G401 (cell line): Measurements from ENCODE around the gene CCDC178. TPM values are rescaled to one million over a fixed set of nuclear protein-coding genes. Genes with fewer than 3 reads are reported as not detected.
A peak's percentile ranks its signal among the peaks of the same experiment; 100 is the strongest.
"Not testable (repeated sequence)": the region's sequence is repeated elsewhere in the genome, so short reads cannot be mapped to it uniquely, and the experiment has no call there.

Experiments used
- DNase-seq: peaks from one replicate; pipeline ENCODE4 v3.0.0-alpha.2; 2015; ENCODE audit warnings: low spot score
- in situ Hi-C: cut with HindIII; loops from 2 replicates; pipeline ENCODE4 v1.10.0; 2016; ENCODE audit warnings: low sequenced_read_pairs, mixed read lengths
- total RNA-seq: library from RNA; depleted of rRNA; stranded (reverse); fragments of >200 nt; shearing (Covaris generic); gene quantifications from 2 replicates; pipeline ENCODE4 v1.2.3, GENCODE V29; 2014; rRNA removed

The CCDC178 gene, protein sequence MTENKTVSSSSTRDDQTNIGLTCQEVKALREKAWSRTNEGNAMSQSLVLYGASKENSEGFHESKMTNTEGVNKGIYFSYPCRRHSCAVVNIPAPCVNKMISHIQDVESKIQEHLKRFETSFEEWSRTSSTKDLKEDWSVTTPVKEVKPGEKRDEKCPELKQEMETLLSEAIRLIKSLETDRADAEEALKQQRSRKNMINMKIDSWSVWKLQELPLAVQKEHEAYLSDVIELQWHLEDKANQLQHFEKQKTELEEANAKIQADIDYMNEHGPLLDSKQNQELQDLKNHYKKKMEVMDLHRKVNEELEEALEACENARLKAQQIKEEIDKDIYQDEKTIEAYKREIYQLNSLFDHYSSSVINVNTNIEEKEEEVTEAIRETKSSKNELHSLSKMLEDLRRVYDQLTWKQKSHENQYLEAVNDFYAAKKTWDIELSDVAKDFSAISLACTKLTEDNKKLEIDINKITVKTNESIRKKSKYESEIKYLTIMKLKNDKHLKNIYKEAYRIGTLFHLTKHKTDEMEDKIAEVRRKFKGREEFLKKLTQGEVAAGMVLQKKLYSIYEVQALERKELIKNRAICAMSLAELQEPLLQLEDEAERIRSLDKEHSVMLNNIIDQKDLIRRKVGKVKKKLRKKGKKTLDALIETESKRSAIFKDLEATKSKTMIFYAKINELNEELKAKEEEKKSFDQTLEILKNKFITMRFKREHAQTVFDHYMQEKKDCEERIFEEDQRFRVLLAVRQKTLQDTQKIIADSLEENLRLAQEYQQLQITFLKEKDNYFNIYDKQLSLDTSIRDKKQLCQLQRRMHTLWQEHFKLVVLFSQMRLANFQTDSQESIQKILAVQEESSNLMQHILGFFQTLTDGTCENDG
- total RNA-seq: not detected in 2 replicates

DNA sequence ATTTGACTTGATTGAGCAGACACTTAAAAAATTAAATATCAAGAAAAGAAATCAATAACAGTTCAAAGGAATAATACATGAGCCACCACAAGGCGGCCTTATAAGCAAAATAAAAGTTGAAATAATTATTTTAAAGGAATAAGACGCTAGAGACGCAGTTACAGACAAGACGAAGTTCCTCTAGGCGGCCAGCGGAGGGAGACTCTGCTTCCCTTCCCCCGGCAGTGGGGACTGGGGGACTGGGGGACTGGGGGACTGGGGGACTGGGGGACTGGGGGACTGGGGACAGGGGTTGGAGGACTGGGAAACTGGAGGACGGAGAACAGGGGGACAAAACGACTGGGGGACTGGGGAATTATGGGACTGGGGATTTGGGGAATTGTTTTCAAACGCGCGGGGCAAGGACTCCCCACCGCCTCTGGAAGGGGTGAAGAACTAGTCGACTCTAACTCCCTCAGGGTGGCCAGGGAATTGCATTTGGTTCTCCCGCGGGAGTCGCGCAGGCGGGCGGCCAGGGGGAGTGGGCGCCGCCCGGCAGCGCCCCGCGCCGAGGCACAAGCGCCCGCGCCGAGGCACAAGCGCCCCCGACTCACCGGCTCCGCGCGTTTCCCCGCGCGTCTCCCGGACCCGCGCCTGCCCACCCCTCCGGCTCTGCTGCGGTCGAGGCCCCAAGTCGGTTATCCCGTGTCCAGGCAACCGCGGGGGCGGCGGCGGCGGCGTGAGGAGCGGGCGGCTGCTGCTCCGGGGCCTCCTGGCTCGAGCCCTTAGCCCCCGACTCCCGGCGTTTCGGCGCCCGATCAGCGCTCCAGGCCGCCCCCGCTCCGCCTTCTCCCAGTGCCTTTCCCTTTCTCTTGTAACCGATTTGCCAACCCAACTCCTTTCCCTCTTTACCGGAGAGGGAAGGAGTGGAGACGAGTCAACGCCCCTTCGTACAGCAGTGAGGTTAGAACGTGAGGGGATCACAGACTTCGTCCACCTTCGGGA, at the start of gene CCDC178:
TSS of gene CCDC178 (minus strand) at position 662 of the 984 bp plus-strand sequence. CDS start 28,633 bp downstream, outside the sequence.
- DNase-seq: peak; percentile 11
- in situ Hi-C loops: no loop called here

DNA sequence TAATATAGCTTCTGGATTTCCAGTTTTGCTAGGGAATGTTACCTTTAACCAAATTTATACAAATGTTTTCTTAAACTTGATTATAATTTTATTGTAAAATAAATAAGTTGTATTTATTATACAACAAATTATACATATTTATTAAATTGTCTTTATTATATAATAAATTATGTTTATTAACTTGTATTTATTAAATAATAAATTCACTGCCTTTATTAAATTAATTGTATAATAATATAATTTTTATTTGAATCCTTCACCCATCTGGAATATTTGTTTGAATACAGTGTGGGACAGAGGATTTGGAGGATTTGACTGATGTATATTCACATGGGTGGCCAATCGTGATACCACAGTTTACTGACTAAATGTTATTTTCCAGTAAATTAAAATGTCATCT, 43.4 kb upstream of the CCDC178 start:
- no peak for DNase-seq
- in situ Hi-C loops: no loop called here

DNA sequence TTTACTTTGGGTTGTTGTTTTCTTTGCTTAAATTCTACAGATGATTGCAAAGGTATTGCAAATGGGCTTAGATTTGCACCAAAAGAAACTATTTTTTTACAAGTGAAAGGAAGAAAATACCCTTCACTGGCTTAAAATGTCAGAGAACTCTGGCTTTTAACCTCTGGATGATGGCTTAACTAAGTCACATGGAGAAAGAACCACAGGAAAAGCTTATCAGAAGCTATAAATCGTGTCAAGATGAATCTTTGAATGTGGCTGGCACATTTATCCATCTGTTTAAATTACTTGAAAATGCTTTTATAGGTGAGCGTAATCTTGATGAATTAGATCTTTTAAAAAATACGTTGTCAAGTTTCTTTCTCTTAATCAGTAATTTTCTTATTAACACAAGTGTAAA, 32.0 kb upstream of the CCDC178 start:
- in situ Hi-C loops: no loop called here
- DNase-seq: no peak

DNA sequence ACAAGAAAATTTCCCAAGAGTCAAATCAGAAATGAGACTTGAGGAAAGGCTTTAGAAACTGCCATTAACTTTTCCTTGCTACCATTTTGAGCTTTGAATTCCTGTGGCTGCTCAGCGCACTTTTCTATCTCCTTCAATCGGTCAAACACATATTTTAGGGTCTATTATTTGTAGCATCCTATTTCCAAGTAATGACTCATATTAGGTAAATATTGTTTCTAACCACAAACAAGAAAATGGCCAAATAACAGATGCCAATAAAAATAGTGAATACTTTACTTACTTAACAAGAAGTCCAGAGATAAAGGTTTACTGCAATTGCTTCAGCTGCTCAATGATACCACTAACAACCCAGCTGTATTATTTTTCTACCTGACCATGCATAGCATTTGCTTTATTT, 29.7 kb upstream of the CCDC178 start:
- in situ Hi-C loops: no loop called here
- DNase-seq: no peak

DNA sequence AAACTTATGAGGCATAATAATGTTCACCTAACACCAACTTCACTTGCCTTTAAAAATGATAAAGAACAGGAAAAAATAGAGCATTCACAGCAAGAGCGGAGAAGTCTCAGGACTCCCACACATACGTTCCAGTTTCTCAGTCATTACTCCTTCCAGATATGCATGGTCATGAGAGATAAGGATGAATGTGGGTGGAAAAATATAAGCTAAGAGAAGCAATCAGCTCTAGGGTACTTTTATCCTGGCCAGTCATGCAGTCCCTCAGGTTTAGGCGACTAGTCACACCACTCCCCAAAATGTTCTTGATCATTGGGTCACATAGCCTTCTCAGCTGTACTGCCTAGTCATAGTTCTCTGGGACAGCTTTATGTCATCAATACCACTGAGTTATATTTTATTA, 29.2 kb upstream of the CCDC178 start:
- no peak for DNase-seq

DNA sequence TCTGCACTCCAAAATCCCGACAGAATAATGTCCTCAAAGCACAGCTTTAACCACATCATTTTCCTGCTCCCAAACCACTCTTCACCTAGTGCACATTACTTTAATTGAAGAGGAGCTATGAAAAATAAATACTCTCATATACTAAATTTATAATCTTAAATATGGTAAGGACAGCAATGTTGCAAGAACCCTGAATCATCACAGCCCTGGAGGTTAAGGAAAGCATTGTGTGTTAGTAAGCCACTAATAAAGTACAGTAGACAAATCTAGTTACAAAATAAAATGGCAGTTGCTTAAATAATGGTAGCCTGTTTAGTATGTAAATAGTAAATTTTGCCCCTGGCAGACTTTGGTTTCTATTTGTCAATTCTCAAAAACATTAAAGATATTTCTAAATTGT, 27.0 kb upstream of the CCDC178 start:
- in situ Hi-C loops: no loop called here
- no peak for DNase-seq

More for the DNA sequence above, 29.2 kb upstream of the CCDC178 start:
- in situ Hi-C loops: no loop called here

DNA sequence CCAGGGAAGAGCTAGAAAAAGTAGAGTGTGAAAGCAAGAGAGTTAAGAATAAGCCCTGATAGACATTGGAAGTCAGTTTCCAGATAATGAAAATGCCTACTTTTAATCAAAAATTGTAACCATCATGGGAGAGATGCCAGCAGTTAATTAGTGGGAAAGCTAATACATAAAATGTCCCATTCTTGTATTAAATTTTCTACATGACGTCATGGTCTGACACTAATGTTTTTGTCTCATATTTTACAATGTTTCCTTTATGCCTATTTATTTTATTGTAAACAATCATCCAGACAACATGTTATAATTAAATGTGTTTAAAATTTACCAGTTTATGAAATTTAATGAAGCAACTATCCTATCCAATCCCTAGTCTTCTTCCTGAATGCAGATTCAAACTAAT, 26.3 kb upstream of the CCDC178 start:
- in situ Hi-C loops: no loop called here
- DNase-seq: no peak

DNA sequence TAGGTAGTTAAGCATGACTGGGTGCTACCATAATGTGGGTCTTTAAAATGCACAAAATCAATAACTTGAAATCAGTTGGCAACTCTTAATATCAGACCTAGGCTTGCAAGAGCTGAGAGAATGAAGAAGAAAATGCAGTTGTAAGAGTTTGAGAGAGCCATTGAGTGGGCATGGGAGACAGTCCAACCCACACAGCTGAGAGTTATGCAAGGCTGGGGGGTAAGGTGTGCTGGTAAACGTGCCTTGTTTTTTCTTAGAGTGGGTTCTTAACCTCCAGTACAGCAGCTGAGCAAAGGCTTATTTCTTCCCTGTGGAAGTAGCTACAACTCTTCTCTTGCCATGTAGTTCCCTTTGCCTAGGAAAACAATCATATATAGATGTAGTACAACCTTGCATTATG, 20.2 kb upstream of the CCDC178 start:
- in situ Hi-C loops: no loop called here
- no peak for DNase-seq

DNA sequence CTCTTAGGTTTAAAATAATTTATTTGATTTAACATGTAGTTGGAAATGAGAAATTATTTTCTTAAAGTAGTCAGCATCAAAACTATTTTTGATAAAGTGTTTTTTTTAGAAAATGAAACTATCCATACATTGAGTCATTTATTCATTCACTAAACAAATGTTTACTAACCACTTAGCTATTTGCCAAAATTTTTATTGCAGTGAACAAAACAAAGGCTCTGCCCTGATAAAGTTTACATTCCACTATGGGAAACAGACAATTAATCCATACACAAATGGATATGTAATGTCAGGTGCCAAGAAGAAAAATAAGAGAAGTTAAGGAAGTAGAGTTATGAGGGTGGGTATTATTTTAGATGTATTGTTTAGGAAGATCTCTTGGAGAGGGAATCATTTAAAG, 19.1 kb upstream of the CCDC178 start:
- DNase-seq: no peak
- in situ Hi-C loops: no loop called here

DNA sequence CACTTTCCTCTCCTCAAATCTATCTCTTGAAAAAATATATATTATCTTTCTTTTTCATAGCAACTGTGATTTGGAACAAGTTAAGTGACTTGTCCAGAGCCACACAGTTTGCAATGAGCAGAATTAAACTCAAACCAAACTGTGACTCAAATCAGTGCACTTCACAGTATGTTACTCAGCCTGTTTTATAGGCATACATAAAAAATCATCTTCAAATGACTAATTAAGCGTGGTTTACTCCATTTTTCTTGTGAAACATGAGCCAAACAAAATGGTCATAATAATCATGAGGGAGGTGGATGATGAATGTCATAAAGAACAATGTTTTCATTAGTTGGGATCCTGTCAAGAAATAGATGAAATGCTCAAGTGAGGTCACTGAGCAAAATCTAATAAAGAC, 6.1 kb upstream of the CCDC178 start:
- no peak for DNase-seq
- in situ Hi-C loops: no loop called here

DNA sequence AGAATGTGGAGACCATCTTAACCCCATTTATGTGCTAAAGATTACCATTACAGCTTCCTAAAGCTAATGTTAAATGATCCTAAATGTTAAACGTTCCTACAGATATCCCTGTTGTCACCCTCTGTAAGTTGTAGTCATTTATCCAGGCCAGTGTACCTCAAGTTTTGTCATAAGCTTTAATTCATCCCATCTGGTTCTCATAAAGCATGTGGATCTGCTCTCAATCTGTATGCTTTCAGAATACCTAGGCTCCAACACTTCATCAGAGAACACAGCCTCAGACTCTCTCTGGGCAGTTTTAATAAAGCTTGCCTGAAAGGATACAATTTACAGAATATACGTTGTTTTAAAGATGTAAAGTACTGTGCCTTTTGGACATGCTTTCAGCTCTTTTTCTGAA, 4.2 kb upstream of the CCDC178 start:
- in situ Hi-C loops: no loop called here
- DNase-seq: no peak

DNA sequence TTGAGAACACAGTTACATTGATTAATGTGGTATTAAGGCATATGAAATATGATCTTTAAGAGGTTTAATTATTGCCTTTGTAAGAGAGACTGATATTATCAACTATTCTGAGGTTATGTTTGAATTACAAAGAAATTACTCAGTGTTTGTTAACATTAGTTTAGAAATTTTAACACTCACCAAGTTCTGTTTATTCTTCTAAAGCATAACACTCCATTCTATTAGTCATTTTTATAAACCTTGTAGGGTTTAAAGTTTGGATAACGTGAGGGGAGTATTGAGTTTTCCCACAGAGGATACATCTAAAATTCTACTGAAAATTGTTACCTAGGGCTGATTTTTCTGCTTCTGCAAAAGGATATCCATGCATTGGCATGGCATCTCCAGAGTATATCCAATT, 7.7 kb downstream of the CCDC178 start:
- in situ Hi-C loops: no loop called here
- no peak for DNase-seq

DNA sequence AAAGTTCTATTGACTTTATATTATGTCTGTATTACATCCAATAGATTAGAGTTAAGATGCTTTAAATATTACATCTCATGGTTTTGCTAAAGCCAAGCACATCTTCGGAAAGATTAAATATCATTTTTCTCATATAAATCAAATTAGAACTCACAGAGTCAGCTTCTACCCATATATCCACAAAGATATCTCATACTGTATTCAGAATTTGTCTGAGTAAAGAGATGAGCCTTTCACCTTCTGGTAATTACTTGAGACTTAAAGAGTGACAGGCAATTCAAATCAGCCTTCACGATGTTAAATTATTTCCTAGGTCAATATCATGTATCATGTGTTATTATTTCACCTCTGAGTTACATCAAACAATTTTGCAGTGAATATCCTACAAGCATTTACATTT, 13.0 kb downstream of the CCDC178 start:
- in situ Hi-C loops: no loop called here
- DNase-seq: no peak

DNA sequence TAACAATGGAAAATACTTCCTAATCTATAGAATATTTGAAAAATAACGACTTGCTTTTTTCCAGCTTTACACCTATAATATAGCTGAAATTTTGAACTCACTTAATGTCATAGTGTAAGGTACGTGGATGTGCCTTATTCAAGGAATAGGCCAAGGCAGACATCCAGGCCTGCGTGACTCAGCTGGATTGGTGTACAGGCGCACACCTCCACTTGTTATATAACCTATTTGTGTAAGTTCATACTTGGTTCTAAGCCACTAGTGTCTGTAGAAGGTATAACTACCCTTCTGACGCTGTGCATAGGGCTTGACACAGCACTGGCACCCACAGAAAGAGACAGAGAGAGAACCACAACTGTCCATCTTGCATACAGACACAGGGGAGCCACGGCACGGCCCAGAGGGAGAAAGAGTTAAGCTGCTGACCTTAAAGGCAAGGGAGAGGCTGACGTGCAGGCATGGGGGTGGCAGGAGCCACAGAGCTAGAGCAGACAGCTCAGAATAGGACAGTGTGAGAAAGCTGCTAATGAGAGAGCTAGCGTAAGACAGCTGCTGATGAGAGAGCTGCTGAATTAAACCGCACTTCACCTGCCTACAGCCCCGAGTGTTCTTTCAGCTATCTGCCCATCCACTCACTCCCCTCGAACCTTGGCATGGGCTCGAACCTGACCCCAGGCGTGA, 16.1 kb downstream of the CCDC178 start:
- in situ Hi-C loops: no loop called here
- DNase-seq: no peak

DNA sequence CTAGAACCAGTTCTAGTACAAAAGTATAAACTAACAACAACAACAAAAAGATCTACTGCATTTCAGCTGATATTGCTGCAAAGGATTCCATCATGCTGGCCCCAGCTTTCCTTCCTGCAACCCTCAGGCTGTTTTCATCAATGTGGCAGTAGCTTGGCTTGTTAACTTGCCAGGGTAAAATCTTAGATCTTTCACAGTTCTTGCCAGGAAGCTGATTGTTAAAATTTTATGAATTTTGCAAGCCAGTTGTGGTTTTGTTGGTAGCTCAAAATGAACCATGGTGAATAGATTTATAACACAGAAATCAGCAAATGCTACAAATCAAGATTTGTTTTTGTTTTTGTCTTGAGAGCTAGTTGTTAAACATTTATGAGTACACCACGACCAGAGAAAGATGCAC, 19.3 kb downstream of the CCDC178 start:
- in situ Hi-C loops: no loop called here
- DNase-seq: no peak

DNA sequence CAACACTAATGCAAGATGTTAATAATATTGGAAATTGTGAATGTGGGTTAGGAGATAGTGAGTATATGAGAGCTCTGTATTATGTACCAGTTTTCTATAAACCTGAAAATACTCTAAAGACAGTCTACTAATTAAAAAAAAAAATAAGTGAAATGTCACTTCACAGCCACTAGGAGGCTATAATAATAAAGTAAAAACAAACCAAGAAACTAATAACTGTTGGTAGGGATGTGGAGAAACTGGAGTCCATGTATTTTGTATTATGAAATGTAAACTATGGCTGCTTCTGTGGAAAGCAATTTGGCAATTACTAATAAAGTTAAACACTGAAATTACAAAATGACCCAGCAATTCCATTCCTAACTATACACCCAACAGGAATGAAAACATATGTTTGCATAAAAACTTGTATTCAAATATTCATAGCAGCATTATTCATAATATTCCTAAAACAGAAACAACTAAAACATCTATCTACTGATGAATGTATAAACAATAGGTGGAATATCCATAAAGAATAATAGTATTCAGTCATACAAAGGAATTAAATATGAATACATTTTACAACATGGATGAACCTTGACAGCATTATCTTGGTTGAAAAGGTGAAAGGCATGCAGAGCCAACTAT, 36.2 kb downstream of the CCDC178 start:
- no peak for DNase-seq
- in situ Hi-C loops: no loop called here

DNA sequence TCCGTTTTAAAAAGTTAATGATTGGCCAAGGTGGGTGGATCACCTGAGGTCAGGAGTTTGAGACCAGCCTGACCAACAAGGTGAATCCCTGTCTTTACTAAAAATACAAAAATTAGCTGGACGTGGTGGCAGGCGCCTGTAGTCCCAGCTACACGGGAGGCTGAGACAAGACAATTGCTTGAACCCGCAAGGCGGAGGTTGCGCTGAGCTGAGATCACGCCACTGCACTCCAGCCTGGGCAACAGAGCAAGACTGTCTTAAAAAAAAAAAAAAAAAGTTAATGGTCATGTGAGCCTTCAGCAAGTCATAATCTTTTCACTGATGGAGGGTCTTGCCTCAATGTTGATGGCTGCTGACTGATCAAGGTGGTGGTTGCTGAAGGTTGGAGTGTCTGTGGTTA, 41.6 kb downstream of the CCDC178 start:
- in situ Hi-C loops: not testable (repeated sequence)

DNA sequence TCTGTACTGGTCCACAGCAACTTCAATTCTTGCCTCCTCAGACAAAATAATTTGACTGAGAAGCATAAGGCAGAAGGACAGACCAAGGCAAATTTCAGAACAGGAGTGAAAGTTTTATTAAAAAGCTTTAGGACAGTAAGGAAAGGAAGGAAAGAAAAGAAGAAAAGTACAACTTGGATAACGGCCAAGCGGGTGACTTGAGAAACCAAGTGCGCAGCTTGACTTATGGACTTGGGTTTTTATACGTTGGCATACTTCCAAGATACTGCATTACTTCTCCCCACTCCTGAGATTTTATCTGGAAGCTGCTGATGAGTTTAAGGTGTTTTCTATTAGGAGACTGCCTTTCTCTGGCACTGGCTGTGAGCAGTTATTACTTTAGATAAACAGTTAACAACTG, 64.7 kb downstream of the CCDC178 start:
- in situ Hi-C loops: no loop called here
- DNase-seq: no peak

More for the DNA sequence above, 41.6 kb downstream of the CCDC178 start:
- DNase-seq: not testable (repeated sequence)
